HepG2 (cell line): ENCODE measurements around the gene OR10J4.

Experiments used
- BRCA1 ChIP-seq: sonication (generic); formaldehyde crosslinking; IDR thresholded peaks from 2 replicates; pipeline ENCODE4 v1.4.0; 2020; ENCODE audit warnings: missing genetic modification reagents
- FOXJ3 ChIP-seq: sonication (generic); formaldehyde crosslinking; IDR thresholded peaks from 2 replicates; pipeline ENCODE4 v1.4.0; 2020; ENCODE audit warnings: missing genetic modification reagents, mild to moderate bottlenecking, borderline replicate concordance
- HNRNPH1 ChIP-seq: fragments of 200-400 bp; formaldehyde crosslinking; optimal IDR thresholded peaks from 2 replicates; pipeline ENCODE3; 2017; ENCODE audit warnings: mild to moderate bottlenecking, low read depth, low read length
- JUNB ChIP-seq: sonication (generic); formaldehyde crosslinking; IDR thresholded peaks from 2 replicates; pipeline ENCODE4 v1.8.0; 2022; ENCODE audit warnings: missing genetic modification reagents, mild to moderate bottlenecking, borderline replicate concordance
- POLR2AphosphoS5 ChIP-seq: IDR thresholded peaks from 2 replicates; pipeline ENCODE4 v1.6.1; 2012; ENCODE audit warnings: low read depth, low read length
- SP4 ChIP-seq: sonication (generic); formaldehyde crosslinking; IDR thresholded peaks from 2 replicates; pipeline ENCODE4 v1.8.1; 2023; ENCODE audit warnings: mild to moderate bottlenecking, missing genetic modification reagents
- TAF1 ChIP-seq: sonication (generic); formaldehyde crosslinking; IDR thresholded peaks from 2 replicates; pipeline ENCODE4 v1.4.0; 2020; ENCODE audit warnings: missing genetic modification reagents
- TCF7 ChIP-seq: sonication (generic); IDR thresholded peaks from 2 replicates; pipeline ENCODE4 v1.6.1; 2016; ENCODE audit warnings: antibody characterized with exemption, low read depth
- ZNF263 ChIP-seq: sonication (generic); formaldehyde crosslinking; IDR thresholded peaks from 2 replicates; pipeline ENCODE4 v1.4.0; 2020; ENCODE audit warnings: missing genetic modification reagents
- TF ChIP-seq, protein P1 (sequence below): sonication (generic); formaldehyde crosslinking; conservative IDR thresholded peaks from 2 replicates; pipeline ENCODE4 v1.4.0; 2020; ENCODE audit warnings: missing genetic modification reagents
- TF ChIP-seq, protein P2 (sequence below): sonication (generic); formaldehyde crosslinking; IDR thresholded peaks from 2 replicates; pipeline ENCODE4 v1.5.0; 2020; ENCODE audit warnings: mild to moderate bottlenecking, missing genetic modification reagents, moderate library complexity

DNA sequence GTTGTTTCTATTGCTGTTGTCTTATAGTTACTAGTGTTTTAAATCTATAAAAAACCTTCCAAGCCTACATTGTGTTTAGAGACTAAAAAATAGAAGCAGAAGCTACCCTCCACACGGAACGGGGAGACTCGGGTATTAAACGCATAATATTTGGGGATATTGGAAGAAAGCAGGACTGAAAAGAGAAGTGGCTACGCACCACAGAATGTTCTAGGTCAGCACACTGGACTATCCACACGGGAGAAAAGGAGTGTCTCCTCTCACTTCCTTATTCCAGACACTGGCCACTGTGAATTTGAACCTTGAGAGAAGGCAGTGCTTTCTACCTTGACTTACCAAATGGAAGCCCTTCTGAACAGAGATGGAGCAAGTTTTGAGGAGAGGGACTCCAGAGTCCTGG, 1.0 kb upstream of the OR10J4 start:
- TF ChIP-seq FOXJ3 (no peak), ZNF263 (CRISPR knock-in tag) (no peak), POLR2AphosphoS5 (no peak), BRCA1 (CRISPR knock-in tag) (no peak), SP4 (CRISPR knock-in tag) (no peak), JUNB (CRISPR knock-in tag) (no peak), TCF7 (no peak), TAF1 (CRISPR knock-in tag) (no peak), HNRNPH1 (no peak)
- TF ChIP-seq, protein P1, sequence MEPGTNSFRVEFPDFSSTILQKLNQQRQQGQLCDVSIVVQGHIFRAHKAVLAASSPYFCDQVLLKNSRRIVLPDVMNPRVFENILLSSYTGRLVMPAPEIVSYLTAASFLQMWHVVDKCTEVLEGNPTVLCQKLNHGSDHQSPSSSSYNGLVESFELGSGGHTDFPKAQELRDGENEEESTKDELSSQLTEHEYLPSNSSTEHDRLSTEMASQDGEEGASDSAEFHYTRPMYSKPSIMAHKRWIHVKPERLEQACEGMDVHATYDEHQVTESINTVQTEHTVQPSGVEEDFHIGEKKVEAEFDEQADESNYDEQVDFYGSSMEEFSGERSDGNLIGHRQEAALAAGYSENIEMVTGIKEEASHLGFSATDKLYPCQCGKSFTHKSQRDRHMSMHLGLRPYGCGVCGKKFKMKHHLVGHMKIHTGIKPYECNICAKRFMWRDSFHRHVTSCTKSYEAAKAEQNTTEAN (CRISPR knock-in tag): no peak
- TF ChIP-seq, protein P2, sequence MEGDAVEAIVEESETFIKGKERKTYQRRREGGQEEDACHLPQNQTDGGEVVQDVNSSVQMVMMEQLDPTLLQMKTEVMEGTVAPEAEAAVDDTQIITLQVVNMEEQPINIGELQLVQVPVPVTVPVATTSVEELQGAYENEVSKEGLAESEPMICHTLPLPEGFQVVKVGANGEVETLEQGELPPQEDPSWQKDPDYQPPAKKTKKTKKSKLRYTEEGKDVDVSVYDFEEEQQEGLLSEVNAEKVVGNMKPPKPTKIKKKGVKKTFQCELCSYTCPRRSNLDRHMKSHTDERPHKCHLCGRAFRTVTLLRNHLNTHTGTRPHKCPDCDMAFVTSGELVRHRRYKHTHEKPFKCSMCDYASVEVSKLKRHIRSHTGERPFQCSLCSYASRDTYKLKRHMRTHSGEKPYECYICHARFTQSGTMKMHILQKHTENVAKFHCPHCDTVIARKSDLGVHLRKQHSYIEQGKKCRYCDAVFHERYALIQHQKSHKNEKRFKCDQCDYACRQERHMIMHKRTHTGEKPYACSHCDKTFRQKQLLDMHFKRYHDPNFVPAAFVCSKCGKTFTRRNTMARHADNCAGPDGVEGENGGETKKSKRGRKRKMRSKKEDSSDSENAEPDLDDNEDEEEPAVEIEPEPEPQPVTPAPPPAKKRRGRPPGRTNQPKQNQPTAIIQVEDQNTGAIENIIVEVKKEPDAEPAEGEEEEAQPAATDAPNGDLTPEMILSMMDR (CRISPR knock-in tag): no peak
